Trophoblast cell (in vitro differentiated cells and primary cell): ENCODE measurements around the gene PTGS1.

Experiments used
- DNase-seq, 2 donors: peaks; one replicate each; pipeline ENCODE4 v3.0.0-alpha.2; 2016
- H2AFZ ChIP-seq: 2 replicates; pipeline ENCODE4 v1.6.1; 2013; ENCODE audit warnings: low read length, moderate library complexity, mild to moderate bottlenecking; ENCODE audit not compliant: insufficient read depth, poor library complexity
- H2AK5ac ChIP-seq: 2 replicates; pipeline ENCODE4 v1.6.1; 2013; ENCODE audit warnings: mild to moderate bottlenecking, low read length
- H2BK120ac ChIP-seq: 2 replicates; pipeline ENCODE4 v1.6.1; 2013; ENCODE audit warnings: low read length, mild to moderate bottlenecking, moderate library complexity; ENCODE audit not compliant: insufficient read depth, poor library complexity
- H2BK12ac ChIP-seq: 2 replicates; pipeline ENCODE4 v1.6.1; 2013; ENCODE audit warnings: mild to moderate bottlenecking, low read length, moderate library complexity
- H2BK5ac ChIP-seq: 2 replicates; pipeline ENCODE4 v1.6.1; 2013; ENCODE audit warnings: low read length, low read depth, moderate library complexity, mild to moderate bottlenecking; ENCODE audit not compliant: poor library complexity
- H3K14ac ChIP-seq: 2 replicates; pipeline ENCODE4 v1.6.1; 2013; ENCODE audit warnings: mild to moderate bottlenecking, low read length
- H3K18ac ChIP-seq: 2 replicates; pipeline ENCODE4 v1.6.1; 2013; ENCODE audit warnings: mild to moderate bottlenecking, low read length
- H3K23ac ChIP-seq: 2 replicates; pipeline ENCODE4 v1.6.1; 2013; ENCODE audit warnings: low read length
- H3K27ac ChIP-seq: 2 replicates; pipeline ENCODE4 v1.5.1; 2013; ENCODE audit warnings: low read depth, mild to moderate bottlenecking, inconsistent platforms, low read length, moderate library complexity
- H3K27me3 ChIP-seq: 2 replicates; pipeline ENCODE4 v1.6.1; 2013; ENCODE audit warnings: inconsistent platforms, mild to moderate bottlenecking, low read length, moderate library complexity; ENCODE audit not compliant: insufficient read depth
- H3K36me3 ChIP-seq, 2 experiments: 1 replicate in 1 of 2; 2 replicates in 1 of 2; pipeline ENCODE4 v1.6.1; 2013; ENCODE audit warnings: low read length in 2 of 2, mild to moderate bottlenecking in 2 of 2, moderate library complexity in 1 of 2; ENCODE audit not compliant: insufficient read depth in 2 of 2, control insufficient read depth in 1 of 2
- H3K4ac ChIP-seq: 2 replicates; pipeline ENCODE4 v1.6.1; 2013; ENCODE audit warnings: low read depth, mild to moderate bottlenecking, low read length, moderate library complexity
- H3K4me1 ChIP-seq, 2 experiments: 1 replicate in 1 of 2; 2 replicates in 1 of 2; pipeline ENCODE4 v1.6.1; 2013; ENCODE audit warnings: low read length in 2 of 2, mild to moderate bottlenecking in 2 of 2, moderate library complexity in 1 of 2; ENCODE audit not compliant: insufficient read depth in 2 of 2, control insufficient read depth in 1 of 2
- H3K4me2 ChIP-seq: 2 replicates; pipeline ENCODE4 v1.6.1; 2013; ENCODE audit warnings: inconsistent platforms, mild to moderate bottlenecking, low read length, moderate library complexity
- H3K4me3 ChIP-seq: 2 replicates; pipeline ENCODE4 v1.5.1; 2013; ENCODE audit warnings: mild to moderate bottlenecking, low read depth, low read length, inconsistent platforms
- H3K79me1 ChIP-seq: one replicate; pipeline ENCODE4 v1.6.1; 2013; ENCODE audit warnings: low read length
- H3K79me2 ChIP-seq: 2 replicates; pipeline ENCODE4 v1.6.1; 2013; ENCODE audit warnings: low read length, mild to moderate bottlenecking; ENCODE audit not compliant: control insufficient read depth, insufficient read depth, poor library complexity
- H3K9ac ChIP-seq: 2 replicates; pipeline ENCODE4 v1.6.1; 2013; ENCODE audit warnings: mild to moderate bottlenecking, low read length
- H3K9me3 ChIP-seq: 2 replicates; pipeline ENCODE4 v1.6.1; 2013; ENCODE audit warnings: low read depth, mild to moderate bottlenecking, control low read depth, inconsistent platforms, low read length; ENCODE audit not compliant: insufficient read depth
- H4K12ac ChIP-seq: 2 replicates; pipeline ENCODE4 v1.6.1; 2013; ENCODE audit warnings: low read depth, mild to moderate bottlenecking, low read length, moderate library complexity
- H4K8ac ChIP-seq: 2 replicates; pipeline ENCODE4 v1.6.1; 2013; ENCODE audit warnings: low read depth, mild to moderate bottlenecking, low read length, moderate library complexity
- H4K91ac ChIP-seq: one replicate; pipeline ENCODE4 v1.6.1; 2013; ENCODE audit warnings: low read depth, mild to moderate bottlenecking, low read length, moderate library complexity
- WGBS: extraction: QIAGEN DNeasy Blood & Tissue Kit; methylation state at CpG from one replicate; pipeline ENCODE4 v1.1.7; 2013; ENCODE audit warnings: missing lambda C conversion rate; ENCODE audit not compliant: insufficient read length, insufficient coverage; ENCODE audit errors: extremely low coverage; 5-methylcytosine and 5-hydroxymethylcytosine counted together

The PTGS1 gene

DNA sequence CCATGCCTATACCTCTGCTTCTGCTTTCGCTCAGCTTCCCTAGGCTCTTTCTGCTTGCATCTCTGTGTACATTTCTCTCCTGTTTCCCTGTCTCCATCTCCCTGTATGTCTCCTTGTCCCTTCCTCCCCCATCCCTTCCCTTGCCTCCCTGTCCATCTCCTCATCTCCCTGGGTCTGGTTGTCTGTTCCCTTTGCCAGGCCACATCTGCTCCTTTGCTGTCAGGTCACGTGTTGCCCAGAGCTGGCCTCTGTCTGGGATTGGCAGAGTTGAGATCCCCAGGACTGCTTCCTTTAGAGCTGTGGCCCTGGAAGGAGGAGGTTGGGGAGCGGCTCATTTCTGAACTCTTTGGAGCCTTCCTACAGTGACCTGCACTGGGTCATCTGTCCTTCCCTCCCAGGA lies 31.8 kb upstream of the PTGS1 start:
- Histone ChIP-seq H3K14ac (no peak overlapping the region), H4K8ac (no peak overlapping the region), H3K4me2 (no peak overlapping the region), H2BK5ac (no peak overlapping the region), H3K36me3 (no peaks in the 10 kb centered on the region), H3K27me3 (no peaks in the 10 kb centered on the region), H3K4me3 (no peak overlapping the region), H3K27ac (no peak overlapping the region), H2AFZ (no peak overlapping the region), H3K79me1 (no peaks in the 10 kb centered on the region), H2BK120ac (no peak overlapping the region), H3K4me1 (peaks cover 0 to 2% of the 10 kb centered on the region in 2 experiments), H4K91ac (no peak overlapping the region), H3K79me2 (no peaks in the 10 kb centered on the region), H3K9ac (no peak overlapping the region), H3K4ac (no peak overlapping the region), H2BK12ac (no peak overlapping the region), H4K12ac (no peak overlapping the region), H3K9me3 (no peaks in the 10 kb centered on the region), H3K23ac (no peak overlapping the region), H2AK5ac (no peak overlapping the region), H3K18ac (no peak overlapping the region)
- no peak for DNase-seq
- WGBS, result no CpG with 5 or more reads among the region's 3 CpGs

DNA sequence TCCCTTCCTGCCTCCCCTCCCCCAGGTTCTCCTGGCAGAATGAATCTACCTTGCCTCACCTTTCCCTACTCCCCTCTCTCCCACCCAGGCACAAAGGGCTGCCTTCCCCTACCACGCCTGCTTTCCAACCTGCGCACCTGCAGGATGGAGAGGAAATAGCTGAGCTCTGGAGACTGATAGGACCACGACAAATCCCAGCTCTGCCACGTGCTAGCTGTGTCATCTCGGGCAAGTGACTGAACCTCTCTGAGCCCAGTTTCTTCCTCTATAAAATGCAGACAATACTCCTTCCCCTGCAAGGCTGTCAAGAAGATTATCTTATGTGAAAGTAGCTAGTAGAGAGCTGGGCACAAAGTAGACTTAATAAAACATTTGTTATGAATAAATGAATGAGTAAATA lies 31.2 kb upstream of the PTGS1 start:
- H3K27ac ChIP-seq, result no peak overlapping the region
- no CpG with 5 or more reads among the region's 5 CpGs for WGBS

DNA sequence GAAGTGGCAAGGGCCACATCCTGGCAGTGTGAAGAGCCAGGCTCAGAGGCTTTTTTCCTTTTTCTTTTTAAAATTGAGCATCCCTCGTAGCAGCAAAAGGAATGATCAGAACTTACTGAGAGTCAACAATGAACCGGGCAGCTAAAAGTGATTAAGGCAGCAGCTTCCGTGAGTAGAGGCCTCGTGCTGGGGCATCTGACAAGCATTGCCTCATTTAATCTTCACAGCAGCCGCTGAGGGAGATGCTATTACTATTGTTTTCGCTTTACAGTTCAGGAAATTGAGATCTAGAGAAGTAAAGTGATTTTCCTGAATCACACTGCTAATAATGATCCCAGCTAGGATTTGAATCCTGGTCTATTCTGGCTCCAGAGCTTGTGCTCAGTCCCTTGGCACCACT lies 30.7 kb upstream of the PTGS1 start:
- Histone ChIP-seq H3K4ac (no peak overlapping the region), H3K4me2 (no peak overlapping the region), H3K4me3 (no peak overlapping the region), H2BK5ac (no peak overlapping the region), H4K8ac (no peak overlapping the region), H2AFZ (no peak overlapping the region), H3K79me2 (no peaks in the 10 kb centered on the region), H3K9ac (no peak overlapping the region), H3K9me3 (no peaks in the 10 kb centered on the region), H3K79me1 (no peaks in the 10 kb centered on the region), H4K12ac (no peak overlapping the region), H3K18ac (no peak overlapping the region), H3K36me3 (no peaks in the 10 kb centered on the region), H3K4me1 (peaks cover 0 to 2% of the 10 kb centered on the region in 2 experiments), H3K27ac (no peak overlapping the region), H3K27me3 (no peaks in the 10 kb centered on the region), H2AK5ac (no peak overlapping the region), H3K14ac (no peak overlapping the region), H2BK12ac (no peak overlapping the region), H4K91ac (no peak overlapping the region), H2BK120ac (no peak overlapping the region), H3K23ac (no peak overlapping the region)
- no CpG with 5 or more reads among the region's 6 CpGs for WGBS
- DNase-seq, result no peak

More for the DNA sequence above, 31.2 kb upstream of the PTGS1 start:
- H3K27me3 ChIP-seq, result no peaks in the 10 kb centered on the region
- H2AK5ac ChIP-seq, result no peak overlapping the region
- H3K9ac ChIP-seq, result no peak overlapping the region
- H4K8ac ChIP-seq, result no peak overlapping the region
- H3K79me2 ChIP-seq, result no peaks in the 10 kb centered on the region
- H4K12ac ChIP-seq, result no peak overlapping the region
- no peak overlapping the region for H3K4me3 ChIP-seq
- H3K79me1 ChIP-seq, result no peaks in the 10 kb centered on the region
- no peak overlapping the region for H3K23ac ChIP-seq
- H3K4me2 ChIP-seq, result no peak overlapping the region
- no peak overlapping the region for H2BK12ac ChIP-seq
- H3K4ac ChIP-seq, result no peak overlapping the region
- peaks cover 0 to 2% of the 10 kb centered on the region in 2 experiments for H3K4me1 ChIP-seq
- no peak overlapping the region for H4K91ac ChIP-seq
- H3K9me3 ChIP-seq, result no peaks in the 10 kb centered on the region
- H3K14ac ChIP-seq, result no peak overlapping the region
- H2AFZ ChIP-seq, result no peak overlapping the region
- no peak overlapping the region for H2BK120ac ChIP-seq
- H3K36me3 ChIP-seq, result no peaks in the 10 kb centered on the region
- H3K18ac ChIP-seq, result no peak overlapping the region
- H2BK5ac ChIP-seq, result no peak overlapping the region
- no peak for DNase-seq

DNA sequence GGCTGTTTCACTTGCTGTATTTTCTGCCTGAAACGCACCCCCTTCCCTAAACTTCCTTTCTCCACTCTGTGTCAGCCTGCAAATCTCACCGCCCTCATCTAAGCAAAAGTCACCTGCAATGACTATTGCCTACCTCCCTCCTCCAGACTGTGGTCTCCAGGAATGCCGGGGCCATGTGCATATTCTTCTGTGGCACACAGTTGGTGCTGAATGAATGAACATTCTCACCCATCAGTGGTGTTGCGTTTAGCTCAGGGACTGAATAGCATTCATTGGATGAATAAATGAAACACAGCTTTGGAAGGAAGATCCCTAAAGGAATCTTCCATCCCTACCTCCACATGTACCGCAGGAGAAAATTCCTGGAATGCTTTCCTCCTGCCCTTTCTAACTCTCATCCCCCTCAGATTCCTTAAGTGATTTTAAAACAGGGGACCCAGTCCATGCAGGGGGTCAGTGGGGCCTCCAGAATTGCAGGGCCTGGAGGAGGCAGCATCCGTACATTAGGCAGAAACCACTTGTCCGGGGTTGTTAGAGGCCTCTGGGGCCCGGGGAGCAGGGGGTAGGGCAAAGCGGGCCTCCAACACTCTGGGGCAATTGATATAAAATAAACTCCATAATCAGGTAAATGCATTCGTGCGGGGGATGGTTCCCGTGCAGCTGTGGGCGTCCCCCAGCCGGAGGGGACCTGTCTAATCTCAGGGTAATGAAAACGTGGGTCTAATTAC lies 28.3 kb upstream of the PTGS1 start:
- H3K18ac ChIP-seq, result no peak overlapping the region
- WGBS, result no CpG with 5 or more reads among the region's 15 CpGs
- H3K4ac ChIP-seq, result no peak overlapping the region

More for the DNA sequence above, 28.3 kb upstream of the PTGS1 start:
- no peak overlapping the region for H3K14ac ChIP-seq
- H3K27ac ChIP-seq, result no peak overlapping the region
- DNase-seq, result no peak
- no peaks in the 10 kb centered on the region for H3K79me2 ChIP-seq
- no peak overlapping the region for H4K12ac ChIP-seq
- H2BK120ac ChIP-seq, result no peak overlapping the region
- no peaks in the 10 kb centered on the region for H3K9me3 ChIP-seq
- peaks cover 0 to 5% of the 10 kb centered on the region in 2 experiments for H3K4me1 ChIP-seq
- H3K27me3 ChIP-seq, result peaks cover 4% of the 10 kb centered on the region
- no peak overlapping the region for H3K4me3 ChIP-seq
- no peak overlapping the region for H3K23ac ChIP-seq
- H4K8ac ChIP-seq, result no peak overlapping the region
- no peak overlapping the region for H2BK5ac ChIP-seq
- H3K4me2 ChIP-seq, result no peak overlapping the region
- H2BK12ac ChIP-seq, result no peak overlapping the region
- H3K36me3 ChIP-seq, result no peaks in the 10 kb centered on the region
- H2AFZ ChIP-seq, result no peak overlapping the region
- H4K91ac ChIP-seq, result no peak overlapping the region
- H3K79me1 ChIP-seq, result peaks cover 2% of the 10 kb centered on the region
- no peak overlapping the region for H3K9ac ChIP-seq
- H2AK5ac ChIP-seq, result no peak overlapping the region
